ENCODE results near the gene AMZ1. TPM values are rescaled to one million over a fixed set of nuclear protein-coding genes. Genes with fewer than 3 reads are reported as not detected.

Gene AMZ1
- polyA plus RNA-seq, 4 donors = 0.11 to 0.59 (median 0.22) TPM

- no peak for DNase-seq (ENCODE audit: low read depth in 4 of 4, low spot score in 2 of 4)
Measured at GRCh38 chr7:2764621-2765020, 76.6 kb downstream of the AMZ1 start.

Other genes starting within 250 kb of the AMZ1 start
- under 1 TPM in 2 of 4 donors, not detected in 2; 0.31 to 0.32 TPM for gene GRIFIN, start 211.8 kb upstream of the AMZ1 start, polyA plus RNA-seq (ENCODE audit: insufficient read length in 4 of 4)
- 10 to 100 TPM; 27.0 to 44.4 (median 38.0) TPM for gene LFNG, start 168.4 kb upstream of the AMZ1 start, polyA plus RNA-seq (ENCODE audit: insufficient read length in 4 of 4)
- gene BRAT1, start 132.7 kb upstream of the AMZ1 start, polyA plus RNA-seq (ENCODE audit: insufficient read length in 4 of 4) = 10 to 100 TPM; 22.8 to 44.1 (median 36.6) TPM
- 10 to 100 TPM; 20.2 to 30.3 (median 22.2) TPM for gene IQCE, start 129.2 kb upstream of the AMZ1 start, polyA plus RNA-seq (ENCODE audit: insufficient read length in 4 of 4)
- gene TTYH3, start 56.2 kb upstream of the AMZ1 start, polyA plus RNA-seq (ENCODE audit: insufficient read length in 4 of 4) = 100 to 1,000 TPM in 3 of 4 donors, 10 to 100 TPM in 1; 74.6 to 151 (median 127) TPM
- 10 to 100 TPM; 37.8 to 50.1 (median 42.3) TPM for gene GNA12, start 156.1 kb downstream of the AMZ1 start, polyA plus RNA-seq (ENCODE audit: insufficient read length in 4 of 4)